ENCODE data around the gene ADAMTS17.

ADAMTS17 gene

GRCh38 chr15:100121285-100121684 lies 220.5 kb downstream of the ADAMTS17 start:
- DNase-seq: no peak

GRCh38 chr15:100120111-100120510 lies 221.7 kb downstream of the ADAMTS17 start:
- DNase-seq: no peak

GRCh38 chr15:100118546-100118945 lies 223.2 kb downstream of the ADAMTS17 start:
- no peak for DNase-seq

- no peak for DNase-seq
Measured at GRCh38 chr15:100116416-100117190, 225.2 kb downstream of the ADAMTS17 start.

GRCh38 chr15:100115711-100116090 lies 226.1 kb downstream of the ADAMTS17 start:
- no peak for DNase-seq

- DNase-seq: no peak
Measured at GRCh38 chr15:100115066-100115710, 226.6 kb downstream of the ADAMTS17 start.

GRCh38 chr15:100114571-100114970 lies 227.2 kb downstream of the ADAMTS17 start:
- no peak for DNase-seq

- peak; percentile 21 for DNase-seq
Measured at GRCh38 chr15:100114100-100114499, 227.7 kb downstream of the ADAMTS17 start.

GRCh38 chr15:100113351-100114080 lies 228.3 kb downstream of the ADAMTS17 start:
- DNase-seq: no peak

- DNase-seq: no peak
Measured at GRCh38 chr15:100112636-100113305, 229.0 kb downstream of the ADAMTS17 start.

GRCh38 chr15:100112061-100112420 lies 229.7 kb downstream of the ADAMTS17 start:
- DNase-seq: no peak

- DNase-seq: peak; percentile 51
Measured at GRCh38 chr15:100111125-100112060, 230.4 kb downstream of the ADAMTS17 start.

GRCh38 chr15:100109486-100110035 lies 232.2 kb downstream of the ADAMTS17 start:
- no peak for DNase-seq

GRCh38 chr15:100108846-100109245 lies 232.9 kb downstream of the ADAMTS17 start:
- no peak for DNase-seq

- no peak for DNase-seq
Measured at GRCh38 chr15:100108346-100108745, 233.4 kb downstream of the ADAMTS17 start.

GRCh38 chr15:100107606-100108225 lies 234.1 kb downstream of the ADAMTS17 start:
- DNase-seq: no peak

GRCh38 chr15:100107151-100107550 lies 234.6 kb downstream of the ADAMTS17 start:
- no peak for DNase-seq

- no peak for DNase-seq
Measured at GRCh38 chr15:100106732-100107131, 235.0 kb downstream of the ADAMTS17 start.

GRCh38 chr15:100105101-100105500 lies 236.7 kb downstream of the ADAMTS17 start:
- no peak for DNase-seq

- DNase-seq: no peak
Measured at GRCh38 chr15:100104245-100104644, 237.5 kb downstream of the ADAMTS17 start.

- DNase-seq: no peak
Measured at GRCh38 chr15:100103828-100104227, 237.9 kb downstream of the ADAMTS17 start.
